Hepatocyte (in vitro differentiated cells): Measurements from ENCODE around the gene PAEP.

Experiments used
- EZH2 ChIP-seq: fragments of 200-600 bp; sonication (generic); IDR thresholded peaks from 2 replicates; pipeline ENCODE4 v1.6.1; 2016; ENCODE audit warnings: antibody characterized with exemption, mild to moderate bottlenecking, borderline replicate concordance
- TF ChIP-seq, protein P1 (sequence below): fragments of 200-600 bp; sonication (generic); IDR thresholded peaks from 2 replicates; pipeline ENCODE4 v1.5.1; 2016; ENCODE audit warnings: antibody characterized with exemption, mild to moderate bottlenecking; ENCODE audit not compliant: poor library complexity

DNA sequence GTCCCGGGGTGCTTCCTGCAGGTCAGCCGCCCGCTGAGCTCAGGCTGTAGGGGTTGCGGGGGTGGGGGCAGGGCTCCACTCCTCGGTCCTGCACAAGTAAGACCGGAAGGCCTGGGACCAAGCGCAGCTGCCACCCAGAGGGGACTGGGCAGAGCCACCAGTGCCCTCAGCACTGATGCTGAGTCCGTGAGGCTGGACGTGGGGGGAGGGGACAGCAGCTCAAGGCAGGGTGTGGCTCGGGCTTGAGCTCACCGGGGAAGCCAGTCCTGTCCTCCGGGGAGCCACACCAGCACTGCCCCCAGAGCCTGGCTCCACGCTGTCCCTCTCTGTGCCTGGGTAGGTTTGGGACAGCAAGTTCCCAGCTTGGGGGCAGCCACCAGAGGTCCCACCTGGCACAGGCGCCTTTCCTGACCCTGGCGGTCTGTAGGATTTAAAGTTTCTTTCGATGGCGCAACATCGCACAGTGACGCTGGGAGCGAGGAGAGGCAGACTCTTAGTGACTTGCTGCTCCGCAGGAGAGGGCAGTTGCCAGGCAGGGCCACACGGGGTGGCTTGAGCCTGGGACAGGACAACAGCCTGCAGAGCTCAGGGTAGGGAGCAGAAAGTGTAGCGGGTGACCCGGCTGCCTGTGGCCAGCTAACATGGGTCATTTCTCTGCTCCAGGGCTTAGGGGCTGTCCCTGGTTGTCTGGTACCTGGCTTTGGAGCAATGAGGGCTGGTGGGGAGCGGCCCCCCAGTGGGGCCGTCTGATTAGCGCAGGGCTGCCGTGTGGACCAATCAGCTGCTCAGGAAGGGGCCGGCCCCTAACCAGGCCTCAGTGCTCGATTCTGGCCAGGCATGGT, 34.6 kb upstream of the PAEP start:
- TF ChIP-seq, protein P1, sequence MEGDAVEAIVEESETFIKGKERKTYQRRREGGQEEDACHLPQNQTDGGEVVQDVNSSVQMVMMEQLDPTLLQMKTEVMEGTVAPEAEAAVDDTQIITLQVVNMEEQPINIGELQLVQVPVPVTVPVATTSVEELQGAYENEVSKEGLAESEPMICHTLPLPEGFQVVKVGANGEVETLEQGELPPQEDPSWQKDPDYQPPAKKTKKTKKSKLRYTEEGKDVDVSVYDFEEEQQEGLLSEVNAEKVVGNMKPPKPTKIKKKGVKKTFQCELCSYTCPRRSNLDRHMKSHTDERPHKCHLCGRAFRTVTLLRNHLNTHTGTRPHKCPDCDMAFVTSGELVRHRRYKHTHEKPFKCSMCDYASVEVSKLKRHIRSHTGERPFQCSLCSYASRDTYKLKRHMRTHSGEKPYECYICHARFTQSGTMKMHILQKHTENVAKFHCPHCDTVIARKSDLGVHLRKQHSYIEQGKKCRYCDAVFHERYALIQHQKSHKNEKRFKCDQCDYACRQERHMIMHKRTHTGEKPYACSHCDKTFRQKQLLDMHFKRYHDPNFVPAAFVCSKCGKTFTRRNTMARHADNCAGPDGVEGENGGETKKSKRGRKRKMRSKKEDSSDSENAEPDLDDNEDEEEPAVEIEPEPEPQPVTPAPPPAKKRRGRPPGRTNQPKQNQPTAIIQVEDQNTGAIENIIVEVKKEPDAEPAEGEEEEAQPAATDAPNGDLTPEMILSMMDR, result no peak
- no peak for TF ChIP-seq EZH2
